Keratinocyte (primary cell): ENCODE results near the gene HLA-DPA1. TPM values are rescaled to one million over a fixed set of nuclear protein-coding genes. Genes with fewer than 3 reads are reported as not detected.

Experiments
- DNase-seq: peaks from one replicate; pipeline ENCODE4 v3.0.0-alpha.2; 2011; ENCODE audit warnings: low read depth, missing footprints, low spot score
- FAIRE-seq: peaks from 2 replicates; lab custom pipeline; 2011; peaks lifted over from hg19 to GRCh38; lab: Jason Lieb, UNC
- H2AFZ ChIP-seq: 2 replicates; pipeline ENCODE4 v1.6.0; 2012; ENCODE audit warnings: low read length, control low read depth, inconsistent platforms; ENCODE audit not compliant: control insufficient read depth
- H3K27ac ChIP-seq: 2 replicates; pipeline ENCODE4 v1.5.1; 2011; ENCODE audit warnings: low read length; ENCODE audit not compliant: control insufficient read depth, insufficient read depth
- H3K27me3 ChIP-seq: 3 replicates; pipeline ENCODE4 v1.6.0; 2011; ENCODE audit warnings: low read length; ENCODE audit not compliant: control insufficient read depth, insufficient read depth; ENCODE audit errors: extremely low read depth
- H3K36me3 ChIP-seq, 2 experiments: 2 replicates in 1 of 2; 3 replicates in 1 of 2; pipeline ENCODE4 v1.5.1; 2011; ENCODE audit warnings: low read length in 2 of 2, mild to moderate bottlenecking in 1 of 2; ENCODE audit not compliant: control insufficient read depth in 2 of 2, insufficient read depth in 2 of 2; ENCODE audit errors: extremely low read depth in 1 of 2
- H3K4me1 ChIP-seq: 3 replicates; pipeline ENCODE4 v1.5.1; 2011; ENCODE audit warnings: low read length; ENCODE audit not compliant: control insufficient read depth, insufficient read depth; ENCODE audit errors: extremely low read depth
- H3K4me2 ChIP-seq: 3 replicates; pipeline ENCODE4 v1.6.0; 2011; ENCODE audit warnings: low read depth, low read length; ENCODE audit not compliant: control insufficient read depth, insufficient read depth; ENCODE audit errors: extremely low read depth
- H3K4me3 ChIP-seq, 3 experiments: fragments of 200-600 bp in 1 of 3; sonication (generic) in 1 of 3; 2 replicates in 2 of 3; 3 replicates in 1 of 3; pipeline ENCODE4 v1.5.1; 2011 to 2016; ENCODE audit warnings: low read length in 3 of 3, mild to moderate bottlenecking in 3 of 3, control low read depth in 2 of 3, inconsistent platforms in 1 of 3, low read depth in 1 of 3, mixed read lengths in 1 of 3, mixed run types in 1 of 3, moderate library complexity in 1 of 3; ENCODE audit not compliant: control insufficient read depth in 2 of 3, insufficient read depth in 2 of 3; ENCODE audit errors: extremely low read depth in 1 of 3
- H3K79me2 ChIP-seq: 2 replicates; pipeline ENCODE4 v1.6.0; 2012; ENCODE audit warnings: low read length; ENCODE audit not compliant: control insufficient read depth, insufficient read depth
- H3K9ac ChIP-seq: 3 replicates; pipeline ENCODE4 v1.6.0; 2011; ENCODE audit warnings: low read length; ENCODE audit not compliant: control insufficient read depth, insufficient read depth; ENCODE audit errors: extremely low read depth
- H3K9me1 ChIP-seq: 3 replicates; pipeline ENCODE4 v1.6.0; 2011; ENCODE audit warnings: low read length; ENCODE audit not compliant: control insufficient read depth, insufficient read depth; ENCODE audit errors: extremely low read depth
- H3K9me3 ChIP-seq: 2 replicates; pipeline ENCODE4 v1.5.1; 2012; ENCODE audit warnings: low read depth, low read length; ENCODE audit not compliant: control insufficient read depth
- H4K20me1 ChIP-seq: 3 replicates; pipeline ENCODE4 v1.6.0; 2011; ENCODE audit warnings: low read length; ENCODE audit not compliant: control insufficient read depth, insufficient read depth; ENCODE audit errors: extremely low read depth
- EZH2 ChIP-seq: IDR thresholded peaks from one replicate; pipeline ENCODE4 v1.6.1; 2012; ENCODE audit warnings: inconsistent platforms, mild to moderate bottlenecking, low read length, moderate library complexity
- dilution Hi-C: fragments of 300-500 bp; cut with MboI; formaldehyde crosslinking; loops from one replicate; pipeline ENCODE4 v1.7.0; 2020; ENCODE audit warnings: low sequenced_read_pairs; ENCODE audit not compliant: extremely low pct_ligation_motif_present
- polyA minus RNA-seq, 3 experiments: library from RNA; depleted of rRNA, polyadenylated mRNA; stranded (reverse); fragments of >200 nt; gene quantifications; 1 replicate in 1 of 3; 2 replicates in 1 of 3; 3 replicates in 1 of 3; pipeline ENCODE4 v1.2.3, GENCODE V29; 2011
- polyA plus RNA-seq, 5 experiments: library from polyadenylated mRNA; depleted of rRNA in 3 of 5; stranded (reverse) in 3 of 5; stranded (forward) in 1 of 5; unstranded in 1 of 5; fragments of >200 nt; gene quantifications; 1 replicate in 1 of 5; 2 replicates in 3 of 5; 3 replicates in 1 of 5; pipeline versions ENCODE4 v1.2.1 to v1.2.3, GENCODE V29; 2011 to 2012; ENCODE audit warnings: missing spikeins in 2 of 5, low read depth in 1 of 5, low replicate concordance in 1 of 5
- TF ChIP-seq, protein P1 (sequence below), 3 experiments: IDR thresholded peaks in 1 of 3; conservative IDR thresholded peaks in 1 of 3; optimal IDR thresholded peaks in 1 of 3; 2 replicates in 2 of 3; 3 replicates in 1 of 3; pipeline versions ENCODE3 to v1.5.1; 2011; ENCODE audit warnings: low read length in 3 of 3, mild to moderate bottlenecking in 3 of 3, moderate library complexity in 2 of 3, control low read depth in 1 of 3, inconsistent platforms in 1 of 3; ENCODE audit not compliant: insufficient read depth in 2 of 3; ENCODE audit errors: extremely low read depth in 1 of 3

Gene HLA-DPA1
- 0.09 to 0.61 TPM in 2 of 3 replicates, not detected in the other for polyA plus RNA-seq
- not detected for polyA plus RNA-seq (2011; ENCODE audit: low read depth)
- not detected in 2 replicates for polyA plus RNA-seq (2011; cell fraction: cytosol; rRNA removed)
- polyA plus RNA-seq (2011; cell fraction: nucleus; rRNA removed), result not detected in 2 replicates
- polyA plus RNA-seq (2012; ENCODE audit: low replicate concordance), result not detected in 2 replicates
- polyA minus RNA-seq, result not detected in 3 replicates
- polyA minus RNA-seq (2011; cell fraction: cytosol; rRNA and poly(A)+ RNA removed), result not detected
- polyA minus RNA-seq (2011; cell fraction: nucleus; rRNA and poly(A)+ RNA removed), result not detected in 2 replicates

DNA sequence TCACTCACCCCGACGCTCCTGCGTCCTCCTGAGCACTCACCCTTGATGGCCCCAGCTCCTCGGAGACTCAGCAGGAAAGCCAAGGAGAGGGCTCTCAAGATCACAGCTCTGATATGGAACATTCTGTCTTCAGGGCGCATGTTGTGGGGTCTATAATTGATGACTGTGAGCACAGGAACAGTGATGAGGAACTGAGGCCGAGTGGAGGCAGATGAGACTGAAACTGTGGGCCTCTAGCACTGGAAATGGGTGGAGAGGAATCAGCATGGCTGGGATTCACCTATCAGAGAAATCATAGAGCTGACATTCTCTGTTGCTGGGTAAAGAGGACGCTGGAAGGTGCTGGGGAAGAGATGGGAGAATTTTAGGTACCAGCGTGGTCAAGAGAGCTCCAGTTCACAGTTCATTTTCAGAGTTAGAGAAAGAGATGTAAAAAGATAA lies at the start of gene HLA-DPA1:
HLA-DPA1 (minus strand) TSS at position 219 of the 441 bp plus-strand sequence.
- dilution Hi-C loops, result no loop called here
- DNase-seq (no peak), FAIRE-seq (no peak)
- peaks cover 23% of the 10 kb centered on the region for H3K27me3 ChIP-seq
- H3K4me3 ChIP-seq, result no peak within 1 kb of the TSS
- H3K27ac ChIP-seq, result no peak within 1 kb of the TSS
- no peaks in the 10 kb centered on the region for H3K36me3 ChIP-seq
- no peak within 1 kb of the TSS for H2AFZ ChIP-seq
- H3K9me1 ChIP-seq, result no peaks in the 10 kb centered on the region
- H3K4me2 ChIP-seq, result no peak within 1 kb of the TSS
- no peak for TF ChIP-seq EZH2
- TF ChIP-seq, protein P1, sequence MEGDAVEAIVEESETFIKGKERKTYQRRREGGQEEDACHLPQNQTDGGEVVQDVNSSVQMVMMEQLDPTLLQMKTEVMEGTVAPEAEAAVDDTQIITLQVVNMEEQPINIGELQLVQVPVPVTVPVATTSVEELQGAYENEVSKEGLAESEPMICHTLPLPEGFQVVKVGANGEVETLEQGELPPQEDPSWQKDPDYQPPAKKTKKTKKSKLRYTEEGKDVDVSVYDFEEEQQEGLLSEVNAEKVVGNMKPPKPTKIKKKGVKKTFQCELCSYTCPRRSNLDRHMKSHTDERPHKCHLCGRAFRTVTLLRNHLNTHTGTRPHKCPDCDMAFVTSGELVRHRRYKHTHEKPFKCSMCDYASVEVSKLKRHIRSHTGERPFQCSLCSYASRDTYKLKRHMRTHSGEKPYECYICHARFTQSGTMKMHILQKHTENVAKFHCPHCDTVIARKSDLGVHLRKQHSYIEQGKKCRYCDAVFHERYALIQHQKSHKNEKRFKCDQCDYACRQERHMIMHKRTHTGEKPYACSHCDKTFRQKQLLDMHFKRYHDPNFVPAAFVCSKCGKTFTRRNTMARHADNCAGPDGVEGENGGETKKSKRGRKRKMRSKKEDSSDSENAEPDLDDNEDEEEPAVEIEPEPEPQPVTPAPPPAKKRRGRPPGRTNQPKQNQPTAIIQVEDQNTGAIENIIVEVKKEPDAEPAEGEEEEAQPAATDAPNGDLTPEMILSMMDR (optimal IDR thresholded peaks at IDR 0.05 in 1 of 3, IDR thresholded peaks at IDR 0.05 in 1 of 3, conservative IDR thresholded peaks at IDR 0.05 in 1 of 3; ENCODE audit: extremely low read depth in 1 of 3, insufficient read depth in 2 of 3, low read length in 3 of 3), result no peak
- no peaks in the 10 kb centered on the region for H4K20me1 ChIP-seq
- no peaks in the 10 kb centered on the region for H3K4me1 ChIP-seq
- H3K79me2 ChIP-seq, result no peaks in the 10 kb centered on the region
- H3K9me3 ChIP-seq, result no peaks in the 10 kb centered on the region
- no peak within 1 kb of the TSS for H3K9ac ChIP-seq

DNA sequence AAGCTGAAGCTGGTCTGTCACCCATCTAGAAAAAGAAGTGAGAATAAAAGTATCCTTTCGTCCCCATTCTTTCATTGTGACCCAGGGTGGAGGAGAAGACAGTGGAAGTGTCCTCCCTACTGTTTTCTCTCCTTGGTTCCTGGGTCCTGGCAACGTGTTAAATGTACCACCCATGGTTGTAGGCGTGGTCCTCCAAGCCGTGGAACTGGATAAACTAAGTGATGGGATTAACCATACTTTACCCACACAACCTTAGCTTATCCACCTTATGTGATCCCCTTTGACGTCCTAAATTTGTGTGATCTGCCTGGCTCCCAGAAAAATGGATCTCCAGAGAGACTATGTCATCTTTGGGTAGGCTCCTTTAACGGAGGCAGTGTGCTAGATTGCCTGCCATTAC lies 49.7 kb upstream of the HLA-DPA1 start:
- no peaks in the 10 kb centered on the region for H3K9me1 ChIP-seq
- FAIRE-seq, result no peak
- H3K36me3 ChIP-seq, result no peaks in the 10 kb centered on the region
- no peaks in the 10 kb centered on the region for H3K4me1 ChIP-seq
- no peak for TF ChIP-seq EZH2
- TF ChIP-seq, protein P1 (optimal IDR thresholded peaks at IDR 0.05 in 1 of 3, IDR thresholded peaks at IDR 0.05 in 1 of 3, conservative IDR thresholded peaks at IDR 0.05 in 1 of 3; ENCODE audit: extremely low read depth in 1 of 3, insufficient read depth in 2 of 3, low read length in 3 of 3), result no peak
- no peak for DNase-seq
- no peaks in the 10 kb centered on the region for H4K20me1 ChIP-seq
- no peak overlapping the region for H3K27ac ChIP-seq
- no peak overlapping the region for H3K4me2 ChIP-seq
- H3K4me3 ChIP-seq, result no peak overlapping the region
- no peak overlapping the region for H2AFZ ChIP-seq
- H3K79me2 ChIP-seq, result no peaks in the 10 kb centered on the region
- no peak overlapping the region for H3K9ac ChIP-seq
- dilution Hi-C loops, result no loop called here
- no peaks in the 10 kb centered on the region for H3K9me3 ChIP-seq
- H3K27me3 ChIP-seq, result peaks cover 14% of the 10 kb centered on the region
